ENCODE measurements around the gene HEBP2. TPM values are rescaled to one million over a fixed set of nuclear protein-coding genes. Genes with fewer than 3 reads are reported as not detected.
A peak's percentile ranks its signal among the peaks of the same experiment; 100 is the strongest.

The HEBP2 gene
- total RNA-seq, 2 experiments from 2014 or later, result 4.0 to 4.7 TPM

- POLR2A ChIA-PET, result no interaction called here
- DNase-seq (no peak), ATAC-seq (no peak)
- intact Hi-C loops (cut with DNase I, micrococcal nuclease), result loop anchor here (5.0 to 10.0 kb wide), 3 partner anchors 285 to 583 kb away; partner anchors contain the start of gene REPS1 (in 1 of the 2)
- peaks cover 6% of the 10 kb centered on the region for H3K4me1 Mint-ChIP-seq
- CTCF ChIA-PET, result interaction anchor here (1.2 to 1.4 kb wide), 2 partner anchors 53 to 282 kb away, joined by 3 to 5 read pairs; no protein-coding TSS in a partner anchor
- no peak overlapping the region for H3K27ac Mint-ChIP-seq
- H3K9me3 Mint-ChIP-seq (ENCODE audit: low read depth), result no peaks in the 10 kb centered on the region
- peak overlapping the region; percentile 18 for H3K4me3 Mint-ChIP-seq
- peaks cover 2% of the 10 kb centered on the region for H3K36me3 Mint-ChIP-seq (ENCODE audit: low read depth)
- H3K27me3 Mint-ChIP-seq, result no peaks in the 10 kb centered on the region
These were observed 1.8 kb upstream of the HEBP2 start for GRCh38 chr6:138401960-138402837.

GRCh38 chr6:138402838-138403187 lies 1.2 kb upstream of the HEBP2 start:
- intact Hi-C loops (cut with DNase I, micrococcal nuclease), result loop anchor here (5.0 to 10.0 kb wide), 3 partner anchors 286 to 582 kb away; partner anchors contain the start of gene REPS1 (in 1 of the 2)
- no peak overlapping the region for H3K27ac Mint-ChIP-seq
- CTCF ChIA-PET, result interaction anchor here (0.6 to 1.4 kb wide), 4 partner anchors 53 to 286 kb away, joined by 3 to 5 read pairs (median 3); no protein-coding TSS in a partner anchor

GRCh38 chr6:138403324-138403800 lies 661 bp upstream of the HEBP2 start:
- Mint-ChIP-seq H3K4me1 (peaks cover 6% of the 10 kb centered on the region), H3K27me3 (no peaks in the 10 kb centered on the region), H3K36me3 (ENCODE audit: low read depth) (peaks cover 4% of the 10 kb centered on the region), H3K9me3 (ENCODE audit: low read depth) (no peaks in the 10 kb centered on the region), H3K27ac (peak overlapping the region; percentile 37), H3K4me3 (peak overlapping the region; percentile 70)
- intact Hi-C loops (cut with DNase I, micrococcal nuclease), result loop anchor here (5.0 to 10.0 kb wide), 3 partner anchors 286 to 581 kb away; partner anchors contain the start of gene REPS1 (in 1 of the 2)
- POLR2A ChIA-PET, result interaction anchor here (0.6 kb wide), 1 partner anchor 148 kb away, joined by 3 read pairs; no protein-coding TSS in a partner anchor
- CTCF ChIA-PET, result interaction anchor here (0.6 to 1.4 kb wide), 4 partner anchors 52 to 287 kb away, joined by 3 to 5 read pairs (median 3); no protein-coding TSS in a partner anchor
- peak; percentile 42 for DNase-seq
- peak; percentile 28 for ATAC-seq

More at GRCh38 chr6:138402838-138403187, 1.2 kb upstream of the HEBP2 start:
- no peak for ATAC-seq
- Mint-ChIP-seq H3K9me3 (ENCODE audit: low read depth) (no peaks in the 10 kb centered on the region), H3K27me3 (no peaks in the 10 kb centered on the region), H3K36me3 (ENCODE audit: low read depth) (peaks cover 2% of the 10 kb centered on the region), H3K4me1 (peaks cover 6% of the 10 kb centered on the region), H3K4me3 (peak overlapping the region; percentile 70)
- DNase-seq, result no peak
- POLR2A ChIA-PET, result interaction anchor here (0.6 kb wide), 1 partner anchor 148 kb away, joined by 3 read pairs; no protein-coding TSS in a partner anchor

- Mint-ChIP-seq H3K9me3 (ENCODE audit: low read depth) (no peaks in the 10 kb centered on the region), H3K27me3 (no peaks in the 10 kb centered on the region), H3K4me1 (peaks cover 6% of the 10 kb centered on the region), H3K4me3 (peak overlapping the region; percentile 61), H3K36me3 (ENCODE audit: low read depth) (peaks cover 7% of the 10 kb centered on the region), H3K27ac (peak overlapping the region; percentile 11)
- ChIA-PET POLR2A (no interaction called here), CTCF (interaction anchor here (0.7 to 1.5 kb wide), 5 partner anchors 105 to 727 kb away, joined by 3 to 5 read pairs (median 4); no protein-coding TSS in a partner anchor)
- DNase-seq (no peak), ATAC-seq (no peak)
- intact Hi-C loops (cut with DNase I, micrococcal nuclease), result loop anchor here (1.0 to 10.0 kb wide), 6 partner anchors 50 to 580 kb away; partner anchors contain the start of genes ARFGEF3 (in 1 of the 2), CCDC28A (in 1 of the 2) and REPS1 (in 1 of the 2)
These were observed 779 bp downstream of the HEBP2 start for GRCh38 chr6:138404666-138405337.

GRCh38 chr6:138405816-138406413 lies 1.9 kb downstream of the HEBP2 start:
- Mint-ChIP-seq H3K4me1 (peaks cover 11% of the 10 kb centered on the region), H3K27me3 (no peaks in the 10 kb centered on the region), H3K4me3 (no peak overlapping the region), H3K27ac (no peak overlapping the region), H3K36me3 (ENCODE audit: low read depth) (peaks cover 7% of the 10 kb centered on the region), H3K9me3 (ENCODE audit: low read depth) (no peaks in the 10 kb centered on the region)
- POLR2A ChIA-PET, result no interaction called here
- intact Hi-C loops (cut with DNase I, micrococcal nuclease), result loop anchor here (2.0 to 10.0 kb wide), 3 partner anchors 245 to 579 kb away; partner anchors contain the start of genes ARFGEF3 (in 1 of the 2) and REPS1 (in 1 of the 2)
- CTCF ChIA-PET, result interaction anchor here (0.7 to 1.5 kb wide), 4 partner anchors 103 to 290 kb away, joined by 3 to 5 read pairs (median 4); no protein-coding TSS in a partner anchor
- DNase-seq (no peak), ATAC-seq (no peak)

- Mint-ChIP-seq H3K27me3 (no peaks in the 10 kb centered on the region), H3K4me3 (no peak overlapping the region), H3K4me1 (peaks cover 16% of the 10 kb centered on the region), H3K36me3 (ENCODE audit: low read depth) (peaks cover 9% of the 10 kb centered on the region), H3K9me3 (ENCODE audit: low read depth) (no peaks in the 10 kb centered on the region), H3K27ac (no peak overlapping the region)
- DNase-seq, result no peak
- no peak for ATAC-seq
- ChIA-PET POLR2A (no interaction called here), CTCF (interaction anchor here (0.7 to 1.5 kb wide), 2 partner anchors 103 to 111 kb away, joined by 3 to 5 read pairs; no protein-coding TSS in a partner anchor)
- intact Hi-C loops (cut with DNase I, micrococcal nuclease), result loop anchor here (10.0 kb wide), 2 partner anchors 292 to 578 kb away; partner anchors contain the start of gene REPS1 (in 1 of the 2)
These were observed 2.4 kb downstream of the HEBP2 start for GRCh38 chr6:138406443-138406842.

GRCh38 chr6:138410048-138410735 lies 6.2 kb downstream of the HEBP2 start:
- Mint-ChIP-seq H3K4me3 (no peak overlapping the region), H3K27me3 (no peaks in the 10 kb centered on the region), H3K9me3 (ENCODE audit: low read depth) (no peaks in the 10 kb centered on the region), H3K27ac (no peak overlapping the region), H3K36me3 (ENCODE audit: low read depth) (peaks cover 22% of the 10 kb centered on the region), H3K4me1 (peaks cover 17% of the 10 kb centered on the region)
- CTCF ChIA-PET, result interaction anchor here (0.9 kb wide), 1 partner anchor 294 kb away, joined by 3 read pairs; no protein-coding TSS in a partner anchor
- POLR2A ChIA-PET, result no interaction called here
- ATAC-seq (no peak), DNase-seq (no peak)
- intact Hi-C loops (cut with DNase I, micrococcal nuclease), result no loop called here

GRCh38 chr6:138410972-138411880 lies 7.2 kb downstream of the HEBP2 start:
- Mint-ChIP-seq H3K9me3 (ENCODE audit: low read depth) (no peaks in the 10 kb centered on the region), H3K27ac (peak overlapping the region; percentile 80), H3K27me3 (no peaks in the 10 kb centered on the region), H3K36me3 (ENCODE audit: low read depth) (peaks cover 21% of the 10 kb centered on the region), H3K4me3 (no peak overlapping the region), H3K4me1 (peaks cover 15% of the 10 kb centered on the region)
- intact Hi-C loops (cut with DNase I, micrococcal nuclease), result no loop called here
- DNase-seq (peak; percentile 23), ATAC-seq (peak; percentile 85)
- POLR2A ChIA-PET, result no interaction called here
- CTCF ChIA-PET, result interaction anchor here (1.0 to 1.6 kb wide), 2 partner anchors 18 to 21 kb away, joined by 4 read pairs; no protein-coding TSS in a partner anchor

GRCh38 chr6:138415125-138415524 lies 11.1 kb downstream of the HEBP2 start:
- Mint-ChIP-seq H3K9me3 (ENCODE audit: low read depth) (no peaks in the 10 kb centered on the region), H3K27me3 (no peaks in the 10 kb centered on the region), H3K4me1 (peaks cover 20% of the 10 kb centered on the region), H3K4me3 (no peak overlapping the region), H3K36me3 (ENCODE audit: low read depth) (peaks cover 23% of the 10 kb centered on the region), H3K27ac (no peak overlapping the region)
- ChIA-PET POLR2A (no interaction called here), CTCF (interaction anchor here (0.6 to 0.7 kb wide), 2 partner anchors 100 to 254 kb away, joined by 3 read pairs; no protein-coding TSS in a partner anchor)
- ATAC-seq, result no peak
- intact Hi-C loops (cut with DNase I, micrococcal nuclease), result no loop called here
- no peak for DNase-seq
